Astrocyte of the spinal cord (primary cell): ENCODE data around the gene C5orf52.

Experiments used
- DNase-seq: peaks from one replicate; pipeline ENCODE4 v3.0.0; 2011; ENCODE audit warnings: low read depth, low spot score
- H3K4me3 ChIP-seq: 2 replicates; pipeline ENCODE4 v1.5.1; 2011; ENCODE audit warnings: low read depth, mild to moderate bottlenecking, low read length, moderate library complexity
- CTCF ChIP-seq: IDR thresholded peaks from 2 replicates; pipeline ENCODE4 v1.5.1; 2012; ENCODE audit warnings: low read depth, mild to moderate bottlenecking, low read length, inconsistent platforms
- in situ Hi-C: cut with HindIII; loops from 2 replicates; pipeline ENCODE4 v1.10.0; 2017; ENCODE audit warnings: low sequenced_read_pairs

Gene C5orf52

GRCh38 chr5:157670662-157671591 lies at the start of gene C5orf52:
C5orf52 (plus strand) TSS chr5:157671533; CDS start chr5:157671615, 82 bp downstream.
- DNase-seq: peak; percentile 26
- TF ChIP-seq CTCF: no peak
- in situ Hi-C loops: no loop called here
- H3K4me3 ChIP-seq: peak within 1 kb of the TSS; percentile 67

GRCh38 chr5:157624144-157624543 lies 47.2 kb upstream of the C5orf52 start:
- TF ChIP-seq CTCF: no peak
- DNase-seq: no peak
- no peak overlapping the region for H3K4me3 ChIP-seq
- in situ Hi-C loops: no loop called here

- no peak overlapping the region for H3K4me3 ChIP-seq
- in situ Hi-C loops: no loop called here
- DNase-seq: no peak
- TF ChIP-seq CTCF: no peak
These were observed 44.5 kb upstream of the C5orf52 start for GRCh38 chr5:157626831-157627230.

- no peak for DNase-seq
- TF ChIP-seq CTCF: no peak
- in situ Hi-C loops: no loop called here
- H3K4me3 ChIP-seq: no peak overlapping the region
These were observed 41.0 kb upstream of the C5orf52 start for GRCh38 chr5:157630341-157630740.

- no peak for TF ChIP-seq CTCF
- in situ Hi-C loops: no loop called here
- DNase-seq: no peak
- no peak overlapping the region for H3K4me3 ChIP-seq
These were observed 30.8 kb upstream of the C5orf52 start for GRCh38 chr5:157640406-157641066.

GRCh38 chr5:157648275-157648990 lies 22.9 kb upstream of the C5orf52 start:
- in situ Hi-C loops: no loop called here
- peak; percentile 42 for DNase-seq
- TF ChIP-seq CTCF: no peak
- no peak overlapping the region for H3K4me3 ChIP-seq
